ENCODE results near the gene STK32B.

The STK32B gene

GRCh38 chr4:5370286-5370685 is 319.0 kb downstream of the STK32B start:
- no peak overlapping the region for H3K27ac ChIP-seq
- TF ChIP-seq ZFX (IDR thresholded peaks at IDR 0.05) (no peak), CTCF (conservative IDR thresholded peaks at IDR 0.05) (no peak)

GRCh38 chr4:5371415-5372190 is 320.3 kb downstream of the STK32B start:
- H3K27ac ChIP-seq, result no peak overlapping the region
- no peak for TF ChIP-seq CTCF (conservative IDR thresholded peaks at IDR 0.05)
- TF ChIP-seq ZFX (IDR thresholded peaks at IDR 0.05), result no peak

- no peak for TF ChIP-seq ZFX (IDR thresholded peaks at IDR 0.05)
- TF ChIP-seq CTCF (conservative IDR thresholded peaks at IDR 0.05), result no peak
- no peak overlapping the region for H3K27ac ChIP-seq
Measured at GRCh38 chr4:5372198-5372597, 320.9 kb downstream of the STK32B start.

GRCh38 chr4:5373327-5373726 is 322.0 kb downstream of the STK32B start:
- TF ChIP-seq CTCF (conservative IDR thresholded peaks at IDR 0.05) (no peak), ZFX (IDR thresholded peaks at IDR 0.05) (no peak)

GRCh38 chr4:5374592-5374991 is 323.3 kb downstream of the STK32B start:
- H3K27ac ChIP-seq, result no peak overlapping the region
- TF ChIP-seq ZFX (IDR thresholded peaks at IDR 0.05), result no peak

More at GRCh38 chr4:5373327-5373726, 322.0 kb downstream of the STK32B start:
- H3K27ac ChIP-seq, result no peak overlapping the region

- H3K27ac ChIP-seq, result no peak overlapping the region
- TF ChIP-seq ZFX (IDR thresholded peaks at IDR 0.05) (no peak), CTCF (conservative IDR thresholded peaks at IDR 0.05) (no peak)
Measured at GRCh38 chr4:5374994-5375393, 323.7 kb downstream of the STK32B start.

- H3K27ac ChIP-seq, result no peak overlapping the region
- TF ChIP-seq ZFX (IDR thresholded peaks at IDR 0.05) (no peak), CTCF (conservative IDR thresholded peaks at IDR 0.05) (no peak)
Measured at GRCh38 chr4:5376015-5376414, 324.7 kb downstream of the STK32B start.

- H3K27ac ChIP-seq, result no peak overlapping the region
- TF ChIP-seq ZFX (IDR thresholded peaks at IDR 0.05), result no peak
- peak; percentile 36 for TF ChIP-seq CTCF (conservative IDR thresholded peaks at IDR 0.05)
Measured at GRCh38 chr4:5378002-5378401, 326.7 kb downstream of the STK32B start.

Measured in C4-2B (cell line).